Peyer's patch (tissue), 4 donors: Measurements from ENCODE around the gene TMPRSS11E.
"Not testable (repeated sequence)": the region's sequence is repeated elsewhere in the genome, so short reads cannot be mapped to it uniquely, and the experiment has no call there.

Source experiments
- POLR2A ChIP-seq, 2 donors: fragments of 450-650 bp; IDR thresholded peaks; one replicate each; pipeline ENCODE4 v1.5.1; 2017; ENCODE audit warnings: antibody characterized with exemption in 2 of 2, mild to moderate bottlenecking in 2 of 2, moderate library complexity in 2 of 2
- TF ChIP-seq, protein P1 (sequence below), 6 experiments: fragments of 450-650 bp in 4 of 6; fragments of 200-600 bp in 2 of 6; sonication (generic) in 1 of 6; IDR thresholded peaks; one replicate each; pipeline ENCODE4 v1.5.1; 2017 to 2019; ENCODE audit warnings: antibody characterized with exemption in 6 of 6, mild to moderate bottlenecking in 3 of 6, moderate library complexity in 1 of 6

DNA sequence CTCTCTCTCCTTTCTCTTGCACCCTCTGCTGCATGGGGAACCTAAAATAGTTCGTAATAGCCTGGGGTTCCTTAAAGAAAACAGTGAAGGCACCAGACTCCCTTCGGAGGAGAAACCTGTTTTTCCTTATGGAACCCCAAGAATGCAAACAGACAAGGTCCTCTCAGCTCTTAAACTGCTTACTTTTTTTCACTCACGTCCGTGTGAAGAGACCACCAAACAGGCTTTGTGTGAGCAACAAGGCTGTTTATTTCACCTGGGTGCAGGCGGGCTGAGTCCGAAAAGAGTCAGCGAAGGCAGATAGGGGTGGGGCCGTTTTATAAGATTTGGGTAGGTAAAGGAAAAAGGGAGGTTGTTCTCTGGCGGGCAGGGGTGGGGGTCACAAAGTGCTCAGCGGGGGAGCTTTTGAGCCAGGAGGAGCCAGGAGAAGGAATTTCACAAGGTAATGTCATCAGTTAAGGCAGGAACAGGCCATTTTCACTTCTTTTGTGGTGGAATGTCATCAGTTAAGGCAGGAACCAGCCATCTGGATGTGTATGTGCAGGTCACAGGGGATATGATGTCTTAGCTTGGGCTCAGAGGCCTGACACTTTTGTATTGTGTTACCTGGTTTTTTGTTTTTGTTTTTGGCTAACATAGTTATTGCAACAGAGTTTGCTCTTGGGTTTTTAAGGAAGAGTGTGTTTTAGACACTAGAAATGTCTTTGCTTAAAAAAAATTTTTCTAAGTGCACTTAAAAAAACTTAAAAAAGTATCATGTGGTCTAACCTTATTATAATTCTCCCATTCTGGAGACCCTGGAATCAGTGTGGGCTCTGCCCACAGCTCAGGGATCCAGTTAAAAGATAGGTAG lies 40.0 kb upstream of the TMPRSS11E start:
- TF ChIP-seq, protein P1, sequence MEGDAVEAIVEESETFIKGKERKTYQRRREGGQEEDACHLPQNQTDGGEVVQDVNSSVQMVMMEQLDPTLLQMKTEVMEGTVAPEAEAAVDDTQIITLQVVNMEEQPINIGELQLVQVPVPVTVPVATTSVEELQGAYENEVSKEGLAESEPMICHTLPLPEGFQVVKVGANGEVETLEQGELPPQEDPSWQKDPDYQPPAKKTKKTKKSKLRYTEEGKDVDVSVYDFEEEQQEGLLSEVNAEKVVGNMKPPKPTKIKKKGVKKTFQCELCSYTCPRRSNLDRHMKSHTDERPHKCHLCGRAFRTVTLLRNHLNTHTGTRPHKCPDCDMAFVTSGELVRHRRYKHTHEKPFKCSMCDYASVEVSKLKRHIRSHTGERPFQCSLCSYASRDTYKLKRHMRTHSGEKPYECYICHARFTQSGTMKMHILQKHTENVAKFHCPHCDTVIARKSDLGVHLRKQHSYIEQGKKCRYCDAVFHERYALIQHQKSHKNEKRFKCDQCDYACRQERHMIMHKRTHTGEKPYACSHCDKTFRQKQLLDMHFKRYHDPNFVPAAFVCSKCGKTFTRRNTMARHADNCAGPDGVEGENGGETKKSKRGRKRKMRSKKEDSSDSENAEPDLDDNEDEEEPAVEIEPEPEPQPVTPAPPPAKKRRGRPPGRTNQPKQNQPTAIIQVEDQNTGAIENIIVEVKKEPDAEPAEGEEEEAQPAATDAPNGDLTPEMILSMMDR (IDR thresholded peaks at IDR 0.05): not testable (repeated sequence)
- not testable (repeated sequence) for TF ChIP-seq POLR2A (IDR thresholded peaks at IDR 0.05)
